ENCODE measurements around the gene C22orf15.
A peak's percentile ranks its signal among the peaks of the same experiment; 100 is the strongest.

C22orf15 gene

DNA sequence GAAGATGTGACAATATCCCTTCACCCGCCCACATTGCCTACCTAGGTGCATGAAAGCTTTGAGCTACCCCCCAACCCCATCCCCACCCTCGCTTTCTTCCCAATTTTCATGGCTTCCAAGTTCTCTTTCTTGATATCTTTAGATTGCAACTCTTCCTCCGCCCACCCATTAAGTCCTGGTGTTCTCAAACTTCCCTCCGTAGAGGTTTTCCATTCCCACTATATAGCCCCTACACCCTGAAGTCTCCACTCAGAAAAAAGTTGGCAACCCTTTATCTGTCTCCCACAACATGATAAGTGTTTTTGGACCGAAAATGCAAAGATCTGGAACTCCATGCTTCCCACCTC lies 12.4 kb upstream of the C22orf15 start:
- FAIRE-seq (no peak), DNase-seq (ENCODE audit: extremely low spot score, insufficient read length, low read depth) (no peak)

DNA sequence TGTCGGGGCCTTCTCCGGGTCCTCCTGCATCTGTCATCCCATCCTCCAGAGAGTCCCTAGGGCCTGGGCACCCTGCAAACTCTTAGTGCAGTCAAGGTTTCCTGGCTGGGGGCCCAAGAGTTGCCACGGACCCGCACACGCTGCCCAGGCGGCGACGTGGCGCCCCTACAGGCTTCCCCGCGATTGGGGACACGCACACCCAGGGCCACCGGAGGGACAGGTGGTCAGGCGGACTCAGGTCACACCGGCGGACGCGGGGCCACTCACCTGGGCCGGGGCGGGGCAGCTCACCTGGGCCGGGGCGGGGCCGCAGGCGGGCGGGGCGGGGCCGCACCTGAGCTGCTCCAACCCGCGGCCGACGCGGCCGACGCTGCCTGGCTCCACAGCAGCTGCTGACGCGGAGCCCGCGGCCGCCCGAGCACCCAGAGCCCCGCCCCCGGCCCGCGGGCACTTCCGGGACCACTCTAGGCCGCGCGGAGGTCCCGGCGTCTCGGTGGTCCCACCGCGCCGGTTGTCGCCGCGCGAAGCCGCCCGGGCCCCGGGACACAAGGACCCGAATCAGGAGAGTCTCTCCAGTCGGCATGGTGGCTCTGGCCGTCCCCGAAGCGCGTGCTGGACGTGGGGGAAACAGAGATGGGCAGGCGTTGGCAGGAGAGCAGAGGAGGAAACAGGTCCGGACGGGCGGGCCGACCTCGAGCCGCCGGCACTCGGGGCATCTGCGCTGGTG lies 11.9 kb upstream of the C22orf15 start, which contains the start of gene ZNF70:
Gene ZNF70, minus strand, starts transcription at position 399 of the 727 bp plus-strand sequence. CDS start 5,972 bp downstream, outside the sequence.
- FAIRE-seq: peak; percentile 81
- DNase-seq (ENCODE audit: extremely low spot score, insufficient read length, low read depth): peak; percentile 88

DNA sequence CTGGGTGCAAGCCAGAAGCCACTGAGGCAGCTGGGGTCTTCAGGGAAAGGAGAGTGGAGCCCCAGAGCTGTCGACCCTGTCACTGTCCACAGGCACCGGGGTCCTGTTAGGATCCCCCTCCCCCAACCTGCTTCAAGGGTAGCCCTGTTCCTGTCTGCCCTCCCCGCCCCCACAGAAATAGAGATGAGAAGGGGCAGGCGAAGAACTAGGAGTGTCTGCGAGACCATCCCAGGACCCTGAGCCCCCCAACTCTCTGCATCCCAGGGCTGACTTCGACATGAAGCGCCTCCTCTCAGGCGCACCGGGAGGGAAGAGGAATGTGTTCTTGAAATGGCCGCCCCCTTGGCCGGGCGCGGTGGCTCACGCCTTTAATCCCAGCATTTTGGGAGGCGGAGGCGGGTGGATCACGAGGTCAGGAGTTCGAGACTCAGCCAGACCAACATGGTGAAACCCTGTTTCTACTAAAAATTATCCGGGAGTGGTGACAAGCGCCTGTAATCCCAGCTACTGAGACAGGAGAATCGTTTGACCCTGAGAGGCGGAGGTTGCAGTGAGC lies 11.3 kb upstream of the C22orf15 start:
- no peak for FAIRE-seq
- no peak for DNase-seq (ENCODE audit: extremely low spot score, insufficient read length, low read depth)

DNA sequence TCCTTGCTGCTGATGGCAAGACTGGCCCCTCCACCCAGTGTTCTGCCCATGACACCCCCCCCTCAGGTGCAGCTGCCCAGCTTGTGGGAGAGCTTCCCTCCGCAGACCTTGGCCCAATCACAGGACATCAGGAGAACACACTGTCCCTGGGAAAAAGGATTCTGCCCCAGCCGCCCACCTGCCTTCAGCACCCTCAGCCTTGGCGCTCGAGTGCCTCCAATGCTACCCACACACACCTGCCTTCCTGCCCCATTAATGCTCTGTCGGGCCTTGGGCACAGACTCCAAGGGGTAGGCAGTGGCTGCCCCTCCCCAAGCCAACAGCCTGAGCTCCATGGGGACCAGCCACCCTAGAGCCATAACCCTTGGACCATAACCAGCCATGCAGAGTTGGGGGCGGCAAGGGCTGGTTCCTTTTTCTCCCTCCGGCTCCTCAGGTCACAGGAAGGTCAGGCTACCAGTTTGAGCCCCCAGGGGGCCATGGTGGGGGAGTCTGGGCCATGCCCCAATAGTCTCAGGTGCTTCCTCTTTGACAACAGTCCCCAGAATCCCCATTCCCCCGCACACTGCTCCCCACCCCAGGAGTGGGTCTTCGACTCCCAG lies 10.6 kb upstream of the C22orf15 start:
- DNase-seq (ENCODE audit: extremely low spot score, insufficient read length, low read depth) (no peak), FAIRE-seq (peak; percentile 65)

GRCh38 chr22:23752750-23753149 lies 10.0 kb upstream of the C22orf15 start:
- DNase-seq (ENCODE audit: extremely low spot score, insufficient read length, low read depth) (no peak), FAIRE-seq (no peak)

DNA sequence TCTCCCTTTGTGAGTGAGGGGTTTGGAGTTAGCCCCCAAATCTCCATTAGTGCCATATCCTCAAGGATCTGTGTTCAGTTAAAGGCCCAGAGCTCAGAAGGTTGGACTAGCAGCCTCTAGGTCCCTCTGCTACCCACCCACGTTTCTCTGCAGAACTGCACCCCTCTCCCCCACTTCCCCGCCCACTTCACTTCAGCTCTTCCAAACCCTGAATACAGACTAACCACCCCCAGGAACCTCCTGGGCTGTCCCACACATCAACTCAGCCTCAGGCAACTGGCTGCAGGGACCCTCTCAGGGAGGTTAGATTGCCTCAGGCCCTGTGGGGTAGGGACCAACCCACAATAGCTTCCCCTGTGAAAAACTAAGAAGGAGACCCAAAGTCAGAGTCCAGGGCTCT lies 9.4 kb upstream of the C22orf15 start:
- DNase-seq (ENCODE audit: extremely low spot score, insufficient read length, low read depth): no peak
- FAIRE-seq: no peak

- peak; percentile 29 for FAIRE-seq
These were observed 8.4 kb upstream of the C22orf15 start, which contains the start of gene VPREB3 for GRCh38 chr22:23754220-23754919. VPREB3 (minus strand) TSS chr22:23754425; CDS start chr22:23754363, 62 bp downstream.

GRCh38 chr22:23754980-23755636 lies 7.7 kb upstream of the C22orf15 start:
- no peak for DNase-seq (ENCODE audit: extremely low spot score, insufficient read length, low read depth)

More at GRCh38 chr22:23754220-23754919, 8.4 kb upstream of the C22orf15 start, which contains the start of gene VPREB3:
- no peak for DNase-seq (ENCODE audit: extremely low spot score, insufficient read length, low read depth)

GRCh38 chr22:23755711-23756110 lies 7.1 kb upstream of the C22orf15 start:
- FAIRE-seq (no peak), DNase-seq (ENCODE audit: extremely low spot score, insufficient read length, low read depth) (no peak)

More at GRCh38 chr22:23754980-23755636, 7.7 kb upstream of the C22orf15 start:
- no peak for FAIRE-seq

DNA sequence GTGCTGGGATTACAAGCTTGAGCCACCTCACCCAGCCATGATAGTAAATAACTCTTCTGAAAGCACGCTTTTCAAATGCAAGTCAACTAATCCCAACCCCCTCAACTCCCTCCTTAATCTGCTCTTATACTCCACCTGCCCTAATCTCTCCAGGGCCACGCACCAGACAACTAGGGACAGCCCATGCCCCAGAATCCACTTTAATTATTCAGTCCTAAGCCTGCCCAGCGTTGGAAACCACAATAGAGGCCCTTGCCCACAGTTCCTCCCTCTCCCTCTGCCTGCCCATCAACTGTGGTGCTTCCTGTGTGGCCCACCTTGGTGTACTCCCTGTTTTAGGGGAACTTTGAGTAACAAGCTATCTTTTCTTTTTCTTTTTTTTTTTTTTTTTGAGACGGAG lies 5.9 kb upstream of the C22orf15 start:
- DNase-seq (ENCODE audit: extremely low spot score, insufficient read length, low read depth) (no peak), FAIRE-seq (no peak)

DNA sequence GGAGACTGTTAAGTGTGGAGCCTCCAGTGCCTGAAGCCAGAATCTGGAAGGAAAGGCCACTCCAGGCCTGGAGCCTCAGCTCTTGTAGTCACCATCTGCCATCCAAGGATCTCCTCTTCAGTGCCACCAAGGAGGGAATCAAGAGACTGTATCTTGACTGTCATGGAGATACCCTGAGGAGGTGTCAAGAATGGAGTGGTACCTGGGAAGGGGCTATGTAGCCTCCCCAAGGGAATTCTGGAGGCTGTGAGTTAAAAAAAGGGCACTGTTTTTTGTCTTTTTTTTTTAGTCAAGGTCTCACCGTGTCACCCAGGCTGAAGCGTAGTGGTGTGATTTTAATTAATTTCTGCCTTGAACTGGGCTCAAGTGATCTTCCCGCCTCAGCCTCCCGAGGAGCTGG lies 3.2 kb upstream of the C22orf15 start:
- DNase-seq (ENCODE audit: extremely low spot score, insufficient read length, low read depth) (no peak), FAIRE-seq (no peak)

GRCh38 chr22:23760056-23760455 lies 2.7 kb upstream of the C22orf15 start:
- FAIRE-seq (no peak), DNase-seq (ENCODE audit: extremely low spot score, insufficient read length, low read depth) (no peak)

- no peak for FAIRE-seq
- DNase-seq (ENCODE audit: extremely low spot score, insufficient read length, low read depth): no peak
These were observed 772 bp downstream of the C22orf15 start for GRCh38 chr22:23763579-23763945.

- FAIRE-seq (no peak), DNase-seq (ENCODE audit: extremely low spot score, insufficient read length, low read depth) (no peak)
These were observed 1.2 kb downstream of the C22orf15 start for GRCh38 chr22:23763954-23764353.

DNA sequence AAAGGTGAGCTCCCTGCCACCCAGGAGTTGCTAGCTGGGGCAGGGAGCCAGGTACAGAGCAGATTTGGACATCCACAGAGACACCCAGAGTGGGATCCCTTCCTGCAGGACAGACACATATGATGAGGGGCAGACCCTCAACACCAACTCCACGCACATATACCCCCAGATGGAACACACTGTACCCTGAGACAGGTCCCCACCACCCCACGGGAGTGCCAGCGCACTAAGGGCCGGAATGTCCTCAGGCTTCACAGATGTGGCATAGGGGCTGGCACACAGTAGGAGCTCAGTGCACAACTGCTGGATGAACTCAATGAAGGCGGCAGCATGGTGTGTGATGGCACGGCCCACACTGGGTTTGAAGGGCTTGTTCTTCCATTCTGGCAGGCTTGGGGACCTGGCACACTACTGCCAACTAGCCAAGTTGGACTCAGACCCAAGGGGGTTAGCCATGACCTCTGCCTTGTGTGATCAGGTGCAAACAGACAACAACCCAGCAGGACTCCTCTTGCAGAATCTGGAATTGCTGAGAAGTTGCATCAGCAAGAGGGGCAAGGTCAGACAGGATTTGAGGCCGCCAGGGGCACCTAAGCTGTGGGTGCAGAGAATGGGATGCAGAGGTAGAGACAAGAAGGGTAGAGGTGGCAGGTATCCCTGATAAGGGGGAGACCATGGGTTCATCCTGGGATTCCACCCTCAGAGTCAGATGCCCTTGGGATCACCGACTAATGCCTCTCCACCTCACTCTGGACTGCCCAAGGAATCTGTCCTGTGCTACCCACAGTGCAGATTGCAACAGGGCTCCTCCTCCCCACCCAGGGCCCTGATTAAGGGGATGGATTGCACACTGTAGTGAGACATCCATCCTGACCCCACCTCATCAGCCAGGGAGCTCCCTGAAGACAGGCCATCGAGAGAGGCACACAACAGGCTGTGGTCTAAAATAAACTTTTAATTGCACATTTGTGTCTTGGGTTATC lies 2.4 kb downstream of the C22orf15 start:
- FAIRE-seq: no peak
- DNase-seq (ENCODE audit: extremely low spot score, insufficient read length, low read depth): no peak

- FAIRE-seq (no peak), DNase-seq (ENCODE audit: extremely low spot score, insufficient read length, low read depth) (no peak)
These were observed 4.5 kb downstream of the C22orf15 start for GRCh38 chr22:23767303-23767672.

- DNase-seq (ENCODE audit: extremely low spot score, insufficient read length, low read depth) (peak; percentile 68), FAIRE-seq (peak; percentile 61)
These were observed 5.1 kb downstream of the C22orf15 start, which contains the start of gene CHCHD10 for GRCh38 chr22:23767673-23768548. CHCHD10 (minus strand) TSS chr22:23767972; CDS start chr22:23767874, 98 bp downstream.

DNA sequence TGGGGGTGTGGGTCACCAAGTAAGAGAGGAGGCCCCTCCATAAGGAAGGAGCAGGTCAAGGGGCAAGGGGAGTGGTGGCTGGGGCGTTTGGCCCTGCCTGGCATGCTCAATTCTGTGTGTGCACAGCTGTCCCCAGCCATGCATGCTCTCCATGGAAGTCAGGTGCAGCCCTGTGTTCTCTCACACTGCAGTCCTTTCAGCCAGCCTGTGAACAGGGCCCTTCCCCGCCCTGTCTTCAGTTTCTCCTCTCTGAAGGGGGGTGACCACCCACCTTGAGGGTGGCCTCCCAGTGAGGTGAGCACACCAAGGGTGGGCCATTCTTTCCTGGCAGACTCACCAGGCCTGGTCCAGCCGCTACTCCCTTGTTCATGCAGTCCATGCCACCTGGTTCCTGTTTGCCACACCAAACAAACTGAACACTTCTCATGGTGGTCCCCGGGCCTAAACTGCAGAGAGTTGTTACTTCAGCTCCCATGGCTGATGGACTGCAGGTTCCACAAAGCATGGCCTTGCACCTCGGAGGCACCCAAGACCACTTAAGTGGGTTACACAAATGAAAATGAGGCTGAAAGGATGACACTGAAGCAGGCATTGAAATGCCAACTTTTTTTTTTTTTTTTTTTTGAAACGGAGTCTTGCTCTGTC lies 6.7 kb downstream of the C22orf15 start:
- FAIRE-seq: no peak

More for the DNA sequence above, 6.7 kb downstream of the C22orf15 start:
- no peak for DNase-seq (ENCODE audit: extremely low spot score, insufficient read length, low read depth)
